Left lung (tissue), 10 donors: ENCODE results near the gene OR52B4. TPM values are rescaled to one million over a fixed set of nuclear protein-coding genes. Genes with fewer than 3 reads are reported as not detected.

ENCODE experiments used
- ATAC-seq: fragments of 200-7000 bp; cut with Tn5 transposase; one replicate; pipeline ENCODE4 v1.9.1; 2020; ENCODE audit warnings: moderate library complexity
- DNase-seq, 4 donors: peaks; one replicate each; pipeline ENCODE4 v3.0.0-alpha.2; 2013 to 2020
- H3K27ac ChIP-seq, 2 donors: fragments of 200-600 bp; sonication (generic) in 1 of 2; one replicate each; pipeline versions ENCODE4 v1.5.0 to v1.8.0; 2020 to 2021
- H3K27me3 ChIP-seq, 2 donors: fragments of 200-600 bp; sonication (generic) in 1 of 2; one replicate each; pipeline versions ENCODE4 v1.5.0 to v1.8.0; 2020 to 2021
- H3K36me3 ChIP-seq, 2 donors: fragments of 200-600 bp; sonication (generic) in 1 of 2; one replicate each; pipeline versions ENCODE4 v1.5.0 to v1.8.0; 2020 to 2021
- H3K4me1 ChIP-seq, 2 donors: fragments of 200-600 bp; one replicate each; pipeline ENCODE4 v1.8.0; 2021
- H3K4me3 ChIP-seq, 2 donors: fragments of 200-600 bp; sonication (generic) in 1 of 2; one replicate each; pipeline versions ENCODE4 v1.5.0 to v1.8.0; 2020 to 2021; ENCODE audit warnings: mild to moderate bottlenecking in 1 of 2
- H3K9me3 ChIP-seq, 2 donors: fragments of 200-600 bp; sonication (generic) in 1 of 2; one replicate each; pipeline versions ENCODE4 v1.5.0 to v1.8.0; 2020 to 2021
- intact Hi-C, 2 donors: fragments of 100-400 bp; cut with DNase I; formaldehyde crosslinking; loops; one replicate each; pipeline versions ENCODE4 v1.11.2 to v1.14.2; 2022
- polyA plus RNA-seq, 6 donors: library from polyadenylated mRNA; unstranded; fragments of 120-200 nt; gene quantifications; one replicate each; pipeline ENCODE4 v1.2.1, GENCODE V29; 2013; ENCODE audit not compliant: insufficient read length in 6 of 6
- total RNA-seq, 2 donors: library from RNA; stranded (reverse); fragmentation: NEBNext Ultra II Directional; extraction: Animal tissue kit (Norgen Biotek cat#: 25700); gene quantifications; one replicate each; pipeline ENCODE4 v1.2.1, GENCODE V29; 2021
- TF ChIP-seq, protein P1 (sequence below), 2 donors: fragments of 200-600 bp; sonication (generic) in 1 of 2; IDR thresholded peaks; one replicate each; pipeline versions ENCODE4 v1.5.0 to v1.8.0; 2021; ENCODE audit warnings: antibody characterized with exemption in 2 of 2
- donor health status: DM: no; HTN: yes; CAD: no.
- donor health status: DM: no; HTN: no; CAD: no.

OR52B4 gene
- total and polyA plus RNA-seq, 8 donors = not detected

DNA sequence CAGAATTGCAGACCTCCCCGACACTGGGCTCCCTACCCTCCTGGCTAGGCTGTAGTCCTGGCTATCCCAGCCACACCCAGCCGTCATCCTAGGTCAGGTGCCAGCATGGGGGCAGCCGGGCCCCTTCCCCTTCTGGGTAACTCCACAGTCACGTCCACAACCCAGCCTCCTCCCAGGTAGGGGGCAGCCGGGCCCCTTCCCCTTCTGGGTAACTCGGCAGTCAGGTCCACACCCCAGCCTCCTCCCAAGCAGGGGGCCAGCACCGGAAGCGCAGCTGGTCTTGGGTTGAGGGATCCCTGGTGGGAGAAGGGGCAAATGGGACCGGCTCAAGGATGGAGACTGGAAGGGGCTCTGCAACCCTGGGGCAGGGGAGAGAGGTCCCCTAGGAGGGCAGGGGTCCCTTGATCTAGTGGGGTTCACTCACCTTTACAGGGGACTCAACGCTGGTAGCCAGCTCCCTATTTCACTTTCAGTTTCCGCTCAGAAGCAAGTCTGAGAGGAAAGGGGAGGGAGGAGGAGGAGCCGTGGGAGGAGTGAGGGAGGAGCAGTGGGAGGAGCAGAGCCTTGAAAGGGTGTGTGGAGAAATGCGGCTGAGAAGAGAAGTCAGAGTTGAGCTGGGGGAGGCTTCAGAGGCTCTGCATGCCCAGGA, 25.1 kb upstream of the OR52B4 start, which contains the start of gene TRIM21:
Gene TRIM21, minus strand, starts transcription at position 494 of the 649 bp plus-strand sequence. CDS start 3,293 bp downstream, outside the sequence.
- peak within 1 kb of the TSS; percentile 60 to 92 for H3K27ac ChIP-seq
- H3K36me3 ChIP-seq = peaks cover 0 to 23% of the 10 kb centered on the region in 2 donors
- ATAC-seq (peak; percentile 100), DNase-seq (peak; percentile 83 to 91 (median 90))
- peaks cover 0 to 27% of the 10 kb centered on the region in 2 donors for H3K4me1 ChIP-seq
- H3K9me3 ChIP-seq = peaks cover 0 to 3% of the 10 kb centered on the region in 2 donors
- H3K4me3 ChIP-seq = peak within 1 kb of the TSS; percentile 67 to 98
- intact Hi-C loops = no loop called here
- no peaks in the 10 kb centered on the region for H3K27me3 ChIP-seq
- TF ChIP-seq, protein P1, sequence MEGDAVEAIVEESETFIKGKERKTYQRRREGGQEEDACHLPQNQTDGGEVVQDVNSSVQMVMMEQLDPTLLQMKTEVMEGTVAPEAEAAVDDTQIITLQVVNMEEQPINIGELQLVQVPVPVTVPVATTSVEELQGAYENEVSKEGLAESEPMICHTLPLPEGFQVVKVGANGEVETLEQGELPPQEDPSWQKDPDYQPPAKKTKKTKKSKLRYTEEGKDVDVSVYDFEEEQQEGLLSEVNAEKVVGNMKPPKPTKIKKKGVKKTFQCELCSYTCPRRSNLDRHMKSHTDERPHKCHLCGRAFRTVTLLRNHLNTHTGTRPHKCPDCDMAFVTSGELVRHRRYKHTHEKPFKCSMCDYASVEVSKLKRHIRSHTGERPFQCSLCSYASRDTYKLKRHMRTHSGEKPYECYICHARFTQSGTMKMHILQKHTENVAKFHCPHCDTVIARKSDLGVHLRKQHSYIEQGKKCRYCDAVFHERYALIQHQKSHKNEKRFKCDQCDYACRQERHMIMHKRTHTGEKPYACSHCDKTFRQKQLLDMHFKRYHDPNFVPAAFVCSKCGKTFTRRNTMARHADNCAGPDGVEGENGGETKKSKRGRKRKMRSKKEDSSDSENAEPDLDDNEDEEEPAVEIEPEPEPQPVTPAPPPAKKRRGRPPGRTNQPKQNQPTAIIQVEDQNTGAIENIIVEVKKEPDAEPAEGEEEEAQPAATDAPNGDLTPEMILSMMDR (IDR thresholded peaks at IDR 0.05) = no peak

DNA sequence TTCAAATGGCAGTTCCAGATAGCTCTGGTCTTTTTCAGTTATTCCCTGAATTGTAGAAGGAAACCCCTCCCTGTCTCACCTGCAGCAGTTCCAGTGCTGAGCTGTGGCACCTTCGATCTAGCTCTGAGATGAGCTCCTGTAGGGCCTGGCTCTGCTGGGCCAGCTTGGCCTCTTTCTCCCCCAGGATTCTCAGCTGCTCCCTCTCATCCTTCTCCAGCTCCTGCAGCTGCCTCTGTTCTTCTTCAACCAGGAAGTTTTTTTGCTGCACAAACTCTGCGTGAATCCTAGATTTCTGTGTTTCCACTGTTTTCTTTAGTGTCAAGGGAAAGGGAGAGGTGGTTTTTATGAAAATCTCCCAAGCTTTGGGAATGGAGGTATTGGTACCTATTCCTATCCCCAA, 20.0 kb upstream of the OR52B4 start:
- H3K36me3 ChIP-seq = peaks cover 0 to 75% of the 10 kb centered on the region in 2 donors
- TF ChIP-seq, protein P1 (IDR thresholded peaks at IDR 0.05) = no peak
- no peak overlapping the region for H3K27ac ChIP-seq
- H3K4me1 ChIP-seq = peaks cover 0 to 20% of the 10 kb centered on the region in 2 donors
- DNase-seq = no peak
- no peak for ATAC-seq
- no peaks in the 10 kb centered on the region for H3K9me3 ChIP-seq
- no peaks in the 10 kb centered on the region for H3K27me3 ChIP-seq
- intact Hi-C loops = no loop called here
- no peak overlapping the region for H3K4me3 ChIP-seq

DNA sequence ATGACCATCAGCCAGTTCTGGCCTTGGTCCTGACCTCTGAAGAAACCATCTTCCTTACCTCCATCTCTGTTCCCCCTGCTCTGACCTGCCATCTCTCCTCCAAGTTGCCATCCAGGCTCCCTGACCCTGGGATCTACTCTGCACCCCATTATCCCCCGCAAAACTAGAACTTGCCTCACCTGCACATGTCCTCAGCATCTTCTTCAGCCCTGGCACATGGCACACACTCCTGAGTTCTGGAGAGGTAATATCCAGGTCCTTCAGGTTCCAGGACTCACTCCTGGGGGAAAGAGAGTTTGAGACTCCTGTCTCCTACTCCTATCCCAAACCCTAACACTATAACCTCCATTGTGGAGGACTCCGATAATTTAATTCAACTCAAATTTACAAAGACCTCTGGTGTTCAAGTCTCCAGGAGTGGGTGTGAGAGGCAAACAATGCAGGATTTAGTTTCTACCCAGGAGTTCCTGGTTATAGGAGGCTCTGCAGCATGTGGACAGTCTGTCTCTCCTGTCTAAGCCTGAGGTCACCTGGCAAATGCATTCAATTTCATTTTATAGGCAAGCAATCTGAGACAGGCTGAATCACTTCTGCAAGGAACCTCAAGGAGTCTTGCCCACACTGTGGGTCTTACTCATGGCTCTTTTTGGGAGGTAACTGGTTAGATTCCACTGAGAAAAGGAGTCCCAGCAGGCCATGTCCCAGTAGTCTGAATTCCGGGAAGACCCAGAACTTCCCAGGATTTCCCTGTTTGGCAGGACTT, 18.0 kb upstream of the OR52B4 start:
- no peaks in the 10 kb centered on the region for H3K27me3 ChIP-seq
- intact Hi-C loops = no loop called here
- peaks cover 0 to 3% of the 10 kb centered on the region in 2 donors for H3K4me1 ChIP-seq
- TF ChIP-seq, protein P1 (IDR thresholded peaks at IDR 0.05) = no peak
- no peak overlapping the region for H3K27ac ChIP-seq
- no peaks in the 10 kb centered on the region for H3K9me3 ChIP-seq
- DNase-seq (no peak), ATAC-seq (no peak)
- peaks cover 0 to 80% of the 10 kb centered on the region in 2 donors for H3K36me3 ChIP-seq
- H3K4me3 ChIP-seq = no peak overlapping the region

DNA sequence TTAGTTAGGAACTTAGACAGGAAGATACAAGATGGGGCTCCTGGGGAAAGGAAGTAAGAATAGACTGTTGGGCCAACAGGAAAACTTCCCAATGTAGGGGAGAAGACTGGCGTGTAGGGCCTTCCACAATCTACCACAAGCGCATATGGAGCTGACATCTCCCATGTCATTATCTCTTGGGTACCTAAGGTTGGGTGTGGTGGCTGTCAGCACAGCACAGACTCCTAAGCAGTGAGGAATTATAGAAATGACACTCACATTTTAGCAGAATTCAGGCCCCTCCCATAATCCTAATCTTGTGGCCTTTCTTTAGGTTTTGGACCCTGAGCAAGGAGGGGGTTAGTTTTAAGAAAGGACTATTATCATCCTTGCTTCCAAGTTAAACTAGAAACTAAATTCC, 13.7 kb upstream of the OR52B4 start:
- Histone ChIP-seq H3K4me3 (no peak overlapping the region), H3K27ac (no peak overlapping the region), H3K36me3 (peaks cover 0 to 42% of the 10 kb centered on the region in 2 donors), H3K4me1 (no peaks in the 10 kb centered on the region), H3K27me3 (no peaks in the 10 kb centered on the region), H3K9me3 (no peaks in the 10 kb centered on the region)
- TF ChIP-seq, protein P1 (IDR thresholded peaks at IDR 0.05) = no peak
- intact Hi-C loops = no loop called here
- no peak for ATAC-seq
- DNase-seq = no peak

DNA sequence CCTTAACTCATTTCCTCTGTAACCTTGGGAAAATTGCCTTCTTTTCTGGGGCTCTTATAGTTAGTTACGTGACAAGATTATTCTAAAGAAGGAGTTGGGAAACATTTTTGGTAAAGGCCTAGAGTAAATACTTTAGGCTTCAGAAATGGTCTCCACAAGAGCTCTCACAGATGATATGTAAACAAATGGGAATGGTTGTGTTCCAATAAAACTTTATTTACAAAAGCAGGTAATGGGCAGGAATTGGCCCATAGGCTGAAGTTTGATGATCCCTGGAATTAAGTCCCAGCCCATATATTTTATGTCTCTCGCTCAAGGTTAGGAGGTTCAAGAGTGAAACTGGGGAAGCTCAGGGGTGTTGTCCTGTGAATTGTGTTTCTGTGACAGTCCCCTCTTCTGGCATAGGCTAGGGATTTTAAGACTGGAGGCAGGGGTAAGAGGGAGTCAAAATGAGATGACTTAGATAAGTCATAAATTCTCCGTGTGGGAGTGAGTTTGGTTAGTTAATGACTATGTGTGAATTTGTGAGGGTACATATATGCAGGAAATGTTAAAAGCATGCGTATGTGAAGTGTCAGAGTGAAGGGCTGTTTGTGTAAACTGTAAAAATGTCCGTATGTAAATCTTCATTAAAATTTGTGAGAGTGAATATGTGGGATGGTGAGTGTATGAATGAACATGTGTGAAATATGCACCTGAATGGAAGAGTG, 7.4 kb upstream of the OR52B4 start:
- Histone ChIP-seq H3K27me3 (no peaks in the 10 kb centered on the region), H3K9me3 (no peaks in the 10 kb centered on the region), H3K4me3 (no peak overlapping the region), H3K27ac (no peak overlapping the region), H3K4me1 (no peaks in the 10 kb centered on the region), H3K36me3 (no peaks in the 10 kb centered on the region)
- DNase-seq (no peak), ATAC-seq (no peak)
- TF ChIP-seq, protein P1 (IDR thresholded peaks at IDR 0.05) = no peak
- intact Hi-C loops = no loop called here
